ENCODE measurements around the gene KCNN3. TPM values are rescaled to one million over a fixed set of nuclear protein-coding genes. Genes with fewer than 3 reads are reported as not detected.

Gene KCNN3
- total RNA-seq, 1 experiment from 2014 or later, result 0.40 TPM

- DNase-seq (ENCODE audit: extremely low read depth, low read depth), result no peak
Measured at GRCh38 chr1:154801234-154802011, 68.7 kb downstream of the KCNN3 start.

DNA sequence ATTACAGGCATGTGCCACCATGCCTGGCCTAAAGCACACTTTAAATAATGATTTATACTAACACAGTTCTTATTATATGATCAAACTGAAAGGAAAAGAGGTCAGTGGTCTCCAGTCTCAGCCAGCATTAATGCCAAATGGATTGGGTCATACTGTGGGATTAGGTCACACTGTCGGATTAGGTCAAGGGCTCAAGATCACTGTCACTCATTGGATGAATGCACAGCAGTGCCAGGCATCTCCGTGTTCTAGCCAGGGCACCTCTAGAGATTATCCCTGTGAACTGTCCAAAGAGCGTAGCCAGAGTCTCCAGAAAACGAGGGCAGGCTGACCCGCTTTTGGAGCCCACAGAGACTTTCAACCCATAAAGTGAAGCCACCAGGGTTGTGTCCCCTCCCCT is 70.9 kb downstream of the KCNN3 start:
- DNase-seq (ENCODE audit: extremely low read depth, low read depth), result no peak

DNA sequence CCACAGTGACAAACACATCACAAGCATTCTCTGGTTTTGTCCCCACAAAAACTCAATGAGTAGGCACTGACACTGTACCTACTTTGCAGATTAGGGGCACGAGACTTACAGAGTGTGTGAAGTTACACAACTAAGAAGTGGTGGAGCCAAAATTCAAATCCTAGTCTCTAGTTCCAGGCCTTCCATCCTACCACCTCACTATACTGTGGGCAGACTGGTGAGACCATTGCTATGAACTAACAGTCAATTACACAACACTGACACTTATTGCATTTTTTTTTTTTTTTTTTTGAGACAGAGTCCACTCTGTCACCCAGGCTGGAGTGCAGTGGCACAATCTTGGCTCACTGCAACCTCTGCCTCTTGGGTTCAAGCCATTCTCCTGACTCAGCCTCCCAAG is 71.4 kb downstream of the KCNN3 start:
- DNase-seq (ENCODE audit: extremely low read depth, low read depth), result no peak

DNA sequence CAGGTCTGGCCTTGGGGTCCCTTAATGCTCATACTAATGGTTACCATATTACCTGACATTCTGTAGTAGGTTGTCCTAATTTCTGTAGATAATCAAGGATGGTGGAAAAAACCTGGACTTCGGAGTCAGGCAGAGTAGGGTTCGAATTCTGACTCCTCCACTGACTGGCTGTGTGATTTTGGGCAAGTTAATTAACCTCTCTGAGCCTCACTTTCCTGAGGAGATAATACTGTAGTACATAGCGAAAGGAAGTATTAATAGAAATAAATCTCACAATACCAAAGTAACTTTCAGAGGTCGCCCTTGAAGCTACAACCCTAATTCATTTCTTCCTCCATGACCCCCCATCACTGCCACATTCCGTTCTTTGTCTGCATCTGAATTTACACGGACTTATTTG is 72.9 kb downstream of the KCNN3 start:
- no peak for DNase-seq (ENCODE audit: extremely low read depth, low read depth)

DNA sequence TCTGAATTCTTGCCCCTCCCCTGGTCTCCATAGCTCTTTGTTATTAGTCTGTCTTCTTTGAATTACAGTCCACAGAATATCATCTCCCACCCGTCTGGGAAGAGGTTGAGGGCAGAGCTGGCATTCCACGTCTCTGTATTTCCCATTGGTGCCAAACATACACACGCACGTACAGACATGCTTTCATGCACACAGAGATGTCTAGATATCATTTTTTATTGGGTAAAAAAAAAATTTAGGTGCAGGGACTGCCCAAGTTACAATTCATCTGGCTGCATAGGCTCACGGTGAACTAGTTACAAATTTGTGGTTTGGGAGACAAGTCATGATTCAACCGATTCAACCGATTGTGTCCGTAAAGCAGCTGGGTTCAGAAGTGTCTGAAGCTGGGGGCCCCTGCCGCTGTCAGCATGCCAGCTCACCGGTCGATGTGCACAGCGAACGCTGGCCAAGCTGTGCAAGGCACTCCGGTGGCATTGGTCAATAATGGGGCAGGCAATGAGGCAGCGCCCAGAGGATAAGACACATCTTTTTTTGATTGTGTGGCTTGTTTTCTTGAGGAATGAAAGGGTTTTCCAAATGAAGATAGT is 73.7 kb downstream of the KCNN3 start:
- no peak for DNase-seq (ENCODE audit: extremely low read depth, low read depth)

GRCh38 chr1:154794608-154795007 is 75.5 kb downstream of the KCNN3 start:
- DNase-seq (ENCODE audit: extremely low read depth, low read depth), result no peak

GRCh38 chr1:154793685-154794084 is 76.4 kb downstream of the KCNN3 start:
- no peak for DNase-seq (ENCODE audit: extremely low read depth, low read depth)

GRCh38 chr1:154792899-154793298 is 77.2 kb downstream of the KCNN3 start:
- no peak for DNase-seq (ENCODE audit: extremely low read depth, low read depth)

GRCh38 chr1:154791292-154792166 is 78.6 kb downstream of the KCNN3 start:
- no peak for DNase-seq (ENCODE audit: extremely low read depth, low read depth)

DNA sequence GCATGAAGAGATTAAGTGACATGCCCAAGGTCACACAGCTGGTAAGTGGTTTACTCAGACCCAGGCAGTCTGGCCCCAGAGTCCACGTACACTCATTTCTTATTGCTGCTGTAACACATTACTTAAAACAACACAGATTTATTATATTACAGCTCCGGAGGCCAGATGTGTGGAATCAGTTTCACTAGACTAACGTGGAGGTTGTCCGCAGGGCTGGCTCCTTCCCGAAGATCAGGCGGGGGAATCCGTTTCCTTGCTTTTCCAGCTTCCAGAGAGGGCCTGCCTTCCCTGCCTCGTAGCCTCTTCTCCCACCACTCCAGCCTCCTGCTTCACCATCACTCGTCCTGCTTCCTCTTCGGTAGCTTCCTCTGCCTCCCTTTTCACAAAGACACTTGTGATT is 81.2 kb downstream of the KCNN3 start:
- DNase-seq (ENCODE audit: extremely low read depth, low read depth), result no peak

GRCh38 chr1:154788110-154788870 is 81.8 kb downstream of the KCNN3 start:
- DNase-seq (ENCODE audit: extremely low read depth, low read depth), result no peak

- no peak for DNase-seq (ENCODE audit: extremely low read depth, low read depth)
Measured at GRCh38 chr1:154786804-154787570, 83.1 kb downstream of the KCNN3 start.

DNA sequence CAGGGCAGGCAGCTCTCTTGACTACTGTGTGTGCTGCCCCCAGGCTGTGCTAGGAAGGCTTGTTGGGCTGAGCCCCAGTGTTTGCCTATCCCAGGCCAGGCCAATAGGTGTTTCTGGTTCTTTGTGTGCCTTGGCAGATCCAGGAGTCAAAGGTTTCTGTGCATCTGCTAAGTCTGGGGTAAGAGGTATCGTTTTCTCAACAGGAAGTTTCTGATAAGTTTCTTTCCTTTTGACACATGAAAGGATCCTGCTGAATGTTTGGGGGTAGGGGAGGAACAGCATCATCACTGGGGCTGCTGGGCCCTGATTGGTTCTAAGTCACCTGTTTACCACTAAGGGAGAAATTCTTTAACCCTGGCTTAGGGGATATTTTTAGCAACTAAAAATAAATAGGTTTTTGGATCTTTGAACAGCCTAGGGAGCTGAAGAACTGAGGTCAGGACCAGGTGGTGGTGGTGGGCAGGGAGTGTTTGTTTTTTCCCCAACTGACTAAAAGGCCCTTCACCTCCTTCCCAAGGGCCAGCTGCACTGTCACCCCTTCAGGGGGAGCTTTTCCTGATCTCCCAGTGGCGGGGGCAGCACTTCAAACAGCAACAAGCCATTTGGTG is 85.1 kb downstream of the KCNN3 start:
- no peak for DNase-seq (ENCODE audit: extremely low read depth, low read depth)

DNA sequence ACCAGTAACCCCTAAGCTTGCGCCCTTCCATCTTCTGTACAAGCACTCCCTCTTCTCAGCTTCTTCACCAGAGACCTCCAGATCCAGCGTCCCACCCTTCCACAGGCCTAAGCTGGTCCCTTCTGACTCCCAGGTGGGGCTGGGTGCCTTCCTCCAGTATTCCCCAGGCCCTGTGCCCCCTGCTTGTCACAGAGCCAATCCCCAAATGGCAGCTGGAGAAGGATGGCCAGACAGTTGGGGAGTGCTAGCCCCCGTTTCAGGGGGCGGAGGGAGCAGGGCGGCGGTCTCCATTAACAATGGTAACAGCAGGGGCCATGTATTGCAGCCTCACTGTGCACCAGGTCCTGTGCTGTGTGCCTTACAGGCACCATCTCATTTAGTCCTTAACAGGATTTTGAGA is 85.7 kb downstream of the KCNN3 start:
- DNase-seq (ENCODE audit: extremely low read depth, low read depth), result no peak

DNA sequence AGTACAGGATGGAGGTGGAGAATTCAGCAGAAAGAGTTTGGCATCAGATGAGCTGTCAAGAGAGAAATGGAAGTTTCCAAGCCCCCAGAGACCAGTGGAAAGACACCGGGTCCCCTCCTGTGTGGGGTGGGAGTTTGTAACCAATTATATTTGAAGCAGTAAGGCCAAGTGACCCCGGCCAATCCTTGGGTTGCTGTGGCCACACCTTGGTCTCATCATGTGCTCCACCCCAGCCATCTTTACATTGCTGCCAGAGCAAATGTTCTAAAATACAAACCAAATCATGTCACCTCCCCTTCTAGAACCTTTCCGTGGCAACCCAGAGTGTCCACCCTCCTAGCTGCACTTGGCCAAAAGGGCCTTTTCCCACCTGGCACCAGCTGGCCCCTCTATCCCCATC is 86.1 kb downstream of the KCNN3 start:
- no peak for DNase-seq (ENCODE audit: extremely low read depth, low read depth)

GRCh38 chr1:154780541-154780940 is 89.5 kb downstream of the KCNN3 start:
- DNase-seq (ENCODE audit: extremely low read depth, low read depth), result no peak

GRCh38 chr1:154779551-154780189 is 90.4 kb downstream of the KCNN3 start:
- no peak for DNase-seq (ENCODE audit: extremely low read depth, low read depth)

- DNase-seq (ENCODE audit: extremely low read depth, low read depth), result no peak
Measured at GRCh38 chr1:154778944-154779343, 91.1 kb downstream of the KCNN3 start.

GRCh38 chr1:154778275-154778674 is 91.8 kb downstream of the KCNN3 start:
- no peak for DNase-seq (ENCODE audit: extremely low read depth, low read depth)

Measured in NCI-H460 (cell line).